Hepatocyte (in vitro differentiated cells): Measurements from ENCODE around the gene MKI67. TPM values are rescaled to one million over a fixed set of nuclear protein-coding genes. Genes with fewer than 3 reads are reported as not detected.

Source experiments
- DNase-seq: peaks from one replicate; pipeline ENCODE4 v3.0.0-alpha.2; 2016; ENCODE audit warnings: low spot score
- H2AFZ ChIP-seq: fragments of 200-600 bp; sonication (generic); 2 replicates; pipeline ENCODE4 v1.6.0; 2016; ENCODE audit warnings: antibody characterized with exemption, mild to moderate bottlenecking
- H3K27ac ChIP-seq: fragments of 200-600 bp; sonication (generic); 2 replicates; pipeline ENCODE4 v1.5.1; 2016; ENCODE audit warnings: mild to moderate bottlenecking
- H3K27me3 ChIP-seq: fragments of 200-600 bp; sonication (generic); 2 replicates; pipeline ENCODE4 v1.6.1; 2016
- H3K36me3 ChIP-seq: fragments of 200-600 bp; sonication (generic); replicated peaks from 2 replicates; pipeline ENCODE4 v1.5.1; 2016; ENCODE audit warnings: low read depth; ENCODE audit not compliant: insufficient read depth
- H3K4me1 ChIP-seq: fragments of 200-600 bp; sonication (generic); 2 replicates; pipeline ENCODE4 v1.5.1; 2016; ENCODE audit warnings: mild to moderate bottlenecking, moderate library complexity; ENCODE audit not compliant: insufficient read depth
- H3K4me2 ChIP-seq: fragments of 200-600 bp; sonication (generic); 2 replicates; pipeline ENCODE4 v1.6.0; 2016
- H3K4me3 ChIP-seq: fragments of 200-600 bp; sonication (generic); 2 replicates; pipeline ENCODE4 v1.5.1; 2016; ENCODE audit warnings: mild to moderate bottlenecking
- H3K79me2 ChIP-seq: fragments of 200-600 bp; sonication (generic); 2 replicates; pipeline ENCODE4 v1.6.0; 2017; ENCODE audit warnings: mild to moderate bottlenecking
- H3K9me2 ChIP-seq: fragments of 200-600 bp; sonication (generic); replicated peaks from 2 replicates; pipeline ENCODE4 v1.6.0; 2017; ENCODE audit warnings: mild to moderate bottlenecking; ENCODE audit not compliant: insufficient read depth
- H3K9me3 ChIP-seq: fragments of 200-600 bp; sonication (generic); 2 replicates; pipeline ENCODE4 v1.5.1; 2016; ENCODE audit warnings: low read depth, mild to moderate bottlenecking
- H4K20me1 ChIP-seq: fragments of 200-600 bp; sonication (generic); 2 replicates; pipeline ENCODE4 v1.6.0; 2016; ENCODE audit warnings: mild to moderate bottlenecking; ENCODE audit not compliant: insufficient read depth, poor library complexity, severe bottlenecking
- CTCF ChIP-seq: fragments of 200-600 bp; sonication (generic); IDR thresholded peaks from 2 replicates; pipeline ENCODE4 v1.5.1; 2016; ENCODE audit warnings: antibody characterized with exemption, mild to moderate bottlenecking; ENCODE audit not compliant: poor library complexity
- EZH2 ChIP-seq: fragments of 200-600 bp; sonication (generic); IDR thresholded peaks from 2 replicates; pipeline ENCODE4 v1.6.1; 2016; ENCODE audit warnings: antibody characterized with exemption, mild to moderate bottlenecking, borderline replicate concordance
- EZH2phosphoT487 ChIP-seq: fragments of 200-600 bp; sonication (generic); IDR thresholded peaks from one replicate; pipeline ENCODE4 v1.6.1; 2018; ENCODE audit warnings: antibody characterized with exemption, mild to moderate bottlenecking, low read depth, moderate library complexity; ENCODE audit not compliant: unreplicated experiment, severe bottlenecking
- WGBS: methylation state at CpG from one replicate; pipeline ENCODE4 v1.1.6; 2016; ENCODE audit warnings: low lambda C conversion rate; ENCODE audit errors: missing lambda C conversion rate; 5-methylcytosine and 5-hydroxymethylcytosine counted together
- polyA plus RNA-seq: library from polyadenylated mRNA; unstranded; fragments of >200 nt; fragmentation: Nextera tagmentation; extraction: Ambion mirVana; gene quantifications from 2 replicates; pipeline ENCODE4 v1.2.1, GENCODE V29; 2016
- total RNA-seq: library from RNA; depleted of rRNA; stranded (reverse); fragments of >200 nt; gene quantifications from 2 replicates; pipeline ENCODE4 v1.2.3, GENCODE V29; 2014

MKI67 gene
- total and polyA plus RNA-seq, 2 experiments from 2014 or later = 8.1 to 13.1 TPM

GRCh38 chr10:128125416-128125943, 743 bp downstream of the MKI67 start:
- TF ChIP-seq EZH2 (no peak), CTCF (no peak), EZH2phosphoT487 (no peak)
- H3K4me1 ChIP-seq = peaks cover 9% of the 10 kb centered on the region
- no peaks in the 10 kb centered on the region for H4K20me1 ChIP-seq
- peak overlapping the region; percentile 90 for H3K4me2 ChIP-seq
- peak overlapping the region; percentile 30 for H2AFZ ChIP-seq
- H3K27me3 ChIP-seq = no peaks in the 10 kb centered on the region
- H3K9me3 ChIP-seq = no peaks in the 10 kb centered on the region
- H3K36me3 ChIP-seq = no peaks in the 10 kb centered on the region
- peaks cover 49% of the 10 kb centered on the region for H3K79me2 ChIP-seq
- H3K27ac ChIP-seq = no peak overlapping the region
- no peaks in the 10 kb centered on the region for H3K9me2 ChIP-seq
- peak overlapping the region; percentile 82 for H3K4me3 ChIP-seq
- under 1% methylated on average over 33 of the region's 33 CpGs for WGBS
- DNase-seq = peak; percentile 51

GRCh38 chr10:128124813-128125403, 1.3 kb downstream of the MKI67 start:
- WGBS = 36% methylated on average over 11 of the region's 11 CpGs

GRCh38 chr10:128123846-128124245, 2.4 kb downstream of the MKI67 start:
- no peak overlapping the region for H3K4me3 ChIP-seq
- no peaks in the 10 kb centered on the region for H3K36me3 ChIP-seq
- H3K4me2 ChIP-seq = peak overlapping the region; percentile 90
- no peak for DNase-seq
- peaks cover 9% of the 10 kb centered on the region for H3K4me1 ChIP-seq
- H3K79me2 ChIP-seq = peaks cover 58% of the 10 kb centered on the region
- H4K20me1 ChIP-seq = no peaks in the 10 kb centered on the region
- H3K9me3 ChIP-seq = no peaks in the 10 kb centered on the region
- H2AFZ ChIP-seq = no peak overlapping the region
- H3K27ac ChIP-seq = no peak overlapping the region
- no peaks in the 10 kb centered on the region for H3K9me2 ChIP-seq
- H3K27me3 ChIP-seq = no peaks in the 10 kb centered on the region
- no peak for TF ChIP-seq EZH2phosphoT487
- TF ChIP-seq CTCF = no peak
- no peak for TF ChIP-seq EZH2

More at GRCh38 chr10:128124813-128125403, 1.3 kb downstream of the MKI67 start:
- Histone ChIP-seq H3K36me3 (no peaks in the 10 kb centered on the region), H3K4me3 (peak overlapping the region; percentile 82), H3K9me2 (no peaks in the 10 kb centered on the region), H3K9me3 (no peaks in the 10 kb centered on the region), H4K20me1 (no peaks in the 10 kb centered on the region), H2AFZ (no peak overlapping the region), H3K27ac (no peak overlapping the region), H3K27me3 (no peaks in the 10 kb centered on the region), H3K4me2 (peak overlapping the region; percentile 90), H3K4me1 (peaks cover 9% of the 10 kb centered on the region), H3K79me2 (peaks cover 54% of the 10 kb centered on the region)
- no peak for DNase-seq
- TF ChIP-seq CTCF (no peak), EZH2phosphoT487 (no peak), EZH2 (no peak)
